Measurements from ENCODE around the gene NOSTRIN. TPM values are rescaled to one million over a fixed set of nuclear protein-coding genes. Genes with fewer than 3 reads are reported as not detected.

NOSTRIN gene
- 0.24 TPM in 1 of 2 replicates, not detected in the other for total RNA-seq

GRCh38 chr2:168801961-168802858, at the start of gene NOSTRIN:
TSS of gene NOSTRIN (plus strand) at chr2:168802637. CDS start at chr2:168802647, 10 bp downstream.

GRCh38 chr2:168890006-168890782, 87.8 kb downstream of the NOSTRIN start, which contains the start of gene SPC25:
TSS of gene SPC25 (minus strand) at chr2:168890430. CDS start at chr2:168889519, 911 bp downstream.

GRCh38 chr2:168901003-168901402, 98.6 kb downstream of the NOSTRIN start, which contains the start of gene G6PC2:
TSS of gene G6PC2 (plus strand) at chr2:168901291. CDS start at chr2:168901332, 41 bp downstream.

Other genes with a start within 250 kb of the NOSTRIN start
- 0.44 TPM in 1 of 2 replicates, not detected in the other for gene SPC25, start 87.8 kb downstream of the NOSTRIN start, total RNA-seq
- gene G6PC2, start 98.7 kb downstream of the NOSTRIN start, total RNA-seq, result not detected in 2 replicates
- 0.37 and 0.39 TPM in 2 replicates for gene ABCB11, start 228.7 kb downstream of the NOSTRIN start, total RNA-seq